A549 (cell line): ENCODE results near the gene MOV10L1. TPM values are rescaled to one million over a fixed set of nuclear protein-coding genes. Genes with fewer than 3 reads are reported as not detected.

Source experiments
- ATOH8 ChIP-seq: fragments of 250-450 bp; sonication (Bioruptor Pico); IDR thresholded peaks from 2 replicates; pipeline ENCODE4 v1.5.0; 2020; ENCODE audit warnings: low read depth, mild to moderate bottlenecking, moderate library complexity
- BCL3 ChIP-seq: fragments of >200 bp; sonication (Bioruptor Twin); formaldehyde crosslinking; IDR thresholded peaks from 3 replicates; pipeline ENCODE4 v1.6.1; 2016
- BHLHE40 ChIP-seq: IDR thresholded peaks from 2 replicates; pipeline ENCODE4 v1.6.1; 2012; ENCODE audit warnings: low read depth, low read length, inconsistent platforms
- CBX2 ChIP-seq: fragments of 200-600 bp; sonication (generic); IDR thresholded peaks from 2 replicates; pipeline ENCODE4 v1.6.1; 2016; ENCODE audit warnings: low read depth, mild to moderate bottlenecking, borderline replicate concordance
- CBX8 ChIP-seq: fragments of 200-600 bp; sonication (generic); IDR thresholded peaks from 2 replicates; pipeline ENCODE4 v1.6.1; 2016
- CHD2 ChIP-seq: fragments of 150-350 bp; IDR thresholded peaks from 2 replicates; pipeline ENCODE4 v1.6.1; 2014; ENCODE audit warnings: low read length; ENCODE audit not compliant: partially characterized antibody
- ESRRA ChIP-seq: fragments of 150-350 bp; IDR thresholded peaks from 2 replicates; pipeline ENCODE4 v1.6.1; 2014; ENCODE audit warnings: mild to moderate bottlenecking, low read length, borderline replicate concordance
- HEYL ChIP-seq: fragments of 250-450 bp; sonication (Bioruptor Pico); IDR thresholded peaks from 2 replicates; pipeline ENCODE4 v1.8.0; 2021; ENCODE audit warnings: mild to moderate bottlenecking, moderate library complexity
- HOXA7 ChIP-seq: fragments of 250-450 bp; sonication (Bioruptor Pico); IDR thresholded peaks from 2 replicates; pipeline ENCODE4 v1.5.0; 2020; ENCODE audit warnings: mild to moderate bottlenecking, moderate library complexity
- JUN ChIP-seq, 2 experiments: fragments of >200 bp; sonication (Bioruptor Twin); formaldehyde crosslinking; IDR thresholded peaks; 2 replicates in 1 of 2; 3 replicates in 1 of 2; pipeline ENCODE4 v1.6.1; 2016 to 2017
- MYC ChIP-seq: IDR thresholded peaks from 2 replicates; pipeline ENCODE4 v1.6.1; 2012; ENCODE audit warnings: mild to moderate bottlenecking, inconsistent platforms, low read length, improper control_type of control experiment, borderline replicate concordance
- PHF8 ChIP-seq: fragments of 200-600 bp; sonication (generic); IDR thresholded peaks from 2 replicates; pipeline ENCODE4 v1.6.1; 2016; ENCODE audit warnings: low read depth, mild to moderate bottlenecking, antibody characterized with exemption, moderate library complexity, borderline replicate concordance
- POLR2AphosphoS2 ChIP-seq: conservative IDR thresholded peaks from 2 replicates; pipeline ENCODE4 v1.6.1; 2012; ENCODE audit warnings: low read length, improper control_type of control experiment, inconsistent platforms
- RARB ChIP-seq: fragments of 250-450 bp; sonication (Bioruptor Pico); IDR thresholded peaks from 2 replicates; pipeline ENCODE4 v1.8.0; 2021; ENCODE audit warnings: mild to moderate bottlenecking, moderate library complexity
- RFX5 ChIP-seq: fragments of 450-650 bp; IDR thresholded peaks from 2 replicates; pipeline ENCODE4 v1.7.1; 2014; ENCODE audit warnings: antibody characterized with exemption, mild to moderate bottlenecking, moderate library complexity
- SMC3 ChIP-seq: fragments of >200 bp; sonication (Bioruptor Twin); formaldehyde crosslinking; IDR thresholded peaks from 3 replicates; pipeline ENCODE4 v1.6.1; 2018; ENCODE audit warnings: inconsistent platforms
- TP53 ChIP-seq: fragments of 250-450 bp; sonication (Bioruptor Pico); IDR thresholded peaks from 2 replicates; pipeline ENCODE4 v1.5.0; 2021; ENCODE audit warnings: mild to moderate bottlenecking, moderate library complexity
- USF2 ChIP-seq: fragments of 450-650 bp; IDR thresholded peaks from 2 replicates; pipeline ENCODE4 v1.6.1; 2014; ENCODE audit warnings: antibody characterized with exemption
- ZC3H11A ChIP-seq: fragments of 450-650 bp; IDR thresholded peaks from 2 replicates; pipeline ENCODE4 v1.6.1; 2014; ENCODE audit warnings: antibody characterized with exemption, mild to moderate bottlenecking
- polyA plus RNA-seq, 4 experiments: library from polyadenylated mRNA; depleted of rRNA in 3 of 4; stranded (reverse); fragments of >200 nt; fragmentation: RNase III in 1 of 4; extraction: RNeasy Plus Mini Kit Qiagen cat#74134 plus additional on column Dnase treatment in 1 of 4; gene quantifications; 2 replicates in 3 of 4; 3 replicates in 1 of 4; pipeline ENCODE4 v1.2.3, GENCODE V29; 2011 to 2017
- TF ChIP-seq, protein P1 (sequence below): fragments of 250-450 bp; sonication (Bioruptor Pico); IDR thresholded peaks from 2 replicates; pipeline ENCODE4 v1.5.0; 2021; ENCODE audit warnings: mild to moderate bottlenecking, moderate library complexity, borderline replicate concordance
- TF ChIP-seq, protein P2 (sequence below): fragments of 150-350 bp; IDR thresholded peaks from 2 replicates; pipeline ENCODE4 v1.6.1; 2014; ENCODE audit warnings: low read depth, mild to moderate bottlenecking, low read length

The MOV10L1 gene
- polyA plus RNA-seq, 2 of the 4 experiments (the other 2 are of a cell fraction) = 0.04 TPM

DNA sequence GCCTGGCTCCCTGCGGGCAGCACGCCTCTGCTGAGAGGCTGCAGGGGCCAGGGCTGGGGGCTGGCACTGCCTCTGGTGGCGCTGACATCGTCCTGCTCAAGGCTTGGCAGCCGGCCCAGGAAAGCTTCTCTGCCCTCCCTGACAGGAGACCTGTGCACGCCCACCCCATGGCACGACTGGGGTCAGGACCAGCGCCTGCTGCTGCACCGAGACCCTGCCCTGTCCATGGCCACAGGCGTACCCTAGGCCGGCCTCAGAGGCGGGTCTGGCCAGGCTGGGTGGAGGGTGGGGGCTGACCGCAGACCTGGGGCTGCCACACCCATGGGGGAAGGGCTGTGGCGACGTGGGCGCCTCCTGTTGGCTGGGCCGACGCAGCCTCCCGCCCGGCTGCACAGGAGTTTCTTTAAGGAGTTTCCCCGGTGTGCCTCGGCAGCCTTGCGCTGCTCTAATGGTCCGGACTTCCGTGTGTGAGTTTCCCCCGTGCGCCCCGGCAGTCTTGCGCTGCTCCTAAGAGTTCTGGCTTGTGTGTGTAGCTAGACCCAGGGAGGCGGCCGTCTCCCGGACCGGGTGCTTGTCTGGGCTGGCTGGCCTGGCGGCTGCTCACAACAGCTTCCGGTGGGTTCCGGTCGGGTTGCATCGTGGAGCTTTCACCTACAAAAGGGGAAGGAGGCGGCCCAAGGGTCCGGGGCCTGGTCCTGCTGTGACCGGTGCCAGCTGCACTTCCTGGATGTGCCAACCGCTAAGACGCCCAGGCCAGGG lies 100.6 kb downstream of the MOV10L1 start (continued):
- TF ChIP-seq, protein P1, sequence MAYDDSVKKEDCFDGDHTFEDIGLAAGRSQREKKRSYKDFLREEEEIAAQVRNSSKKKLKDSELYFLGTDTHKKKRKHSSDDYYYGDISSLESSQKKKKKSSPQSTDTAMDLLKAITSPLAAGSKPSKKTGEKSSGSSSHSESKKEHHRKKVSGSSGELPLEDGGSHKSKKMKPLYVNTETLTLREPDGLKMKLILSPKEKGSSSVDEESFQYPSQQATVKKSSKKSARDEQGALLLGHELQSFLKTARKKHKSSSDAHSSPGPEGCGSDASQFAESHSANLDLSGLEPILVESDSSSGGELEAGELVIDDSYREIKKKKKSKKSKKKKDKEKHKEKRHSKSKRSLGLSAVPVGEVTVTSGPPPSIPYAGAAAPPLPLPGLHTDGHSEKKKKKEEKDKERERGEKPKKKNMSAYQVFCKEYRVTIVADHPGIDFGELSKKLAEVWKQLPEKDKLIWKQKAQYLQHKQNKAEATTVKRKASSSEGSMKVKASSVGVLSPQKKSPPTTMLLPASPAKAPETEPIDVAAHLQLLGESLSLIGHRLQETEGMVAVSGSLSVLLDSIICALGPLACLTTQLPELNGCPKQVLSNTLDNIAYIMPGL (CRISPR knock-in tag) = no peak
- TF ChIP-seq HEYL (CRISPR knock-in tag) = no peak
- TF ChIP-seq ZC3H11A = no peak
- TF ChIP-seq RARB (CRISPR knock-in tag) = no peak
- TF ChIP-seq CBX8 = no peak
- TF ChIP-seq PHF8 = no peak
- no peak for TF ChIP-seq CBX2
- 0 out of 3 replicates have a peak, but pooled peaks have one; percentile 13 for TF ChIP-seq SMC3
- TF ChIP-seq ESRRA = no peak
- no peak for TF ChIP-seq TP53 (CRISPR knock-in tag)
- TF ChIP-seq HOXA7 (CRISPR knock-in tag) = no peak
- no peak for TF ChIP-seq POLR2AphosphoS2
- no peak for TF ChIP-seq BHLHE40
- TF ChIP-seq ATOH8 (CRISPR knock-in tag) = no peak
- TF ChIP-seq MYC = no peak
- TF ChIP-seq RFX5 = no peak
- TF ChIP-seq, protein P2, sequence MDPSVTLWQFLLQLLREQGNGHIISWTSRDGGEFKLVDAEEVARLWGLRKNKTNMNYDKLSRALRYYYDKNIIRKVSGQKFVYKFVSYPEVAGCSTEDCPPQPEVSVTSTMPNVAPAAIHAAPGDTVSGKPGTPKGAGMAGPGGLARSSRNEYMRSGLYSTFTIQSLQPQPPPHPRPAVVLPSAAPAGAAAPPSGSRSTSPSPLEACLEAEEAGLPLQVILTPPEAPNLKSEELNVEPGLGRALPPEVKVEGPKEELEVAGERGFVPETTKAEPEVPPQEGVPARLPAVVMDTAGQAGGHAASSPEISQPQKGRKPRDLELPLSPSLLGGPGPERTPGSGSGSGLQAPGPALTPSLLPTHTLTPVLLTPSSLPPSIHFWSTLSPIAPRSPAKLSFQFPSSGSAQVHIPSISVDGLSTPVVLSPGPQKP = no peak
- no peak for TF ChIP-seq CHD2
- TF ChIP-seq JUN (IDR thresholded peaks at IDR 0.05) = peak in 1 of 2 experiments; percentile 45; a peak in 1 of 5 replicates
- TF ChIP-seq BCL3 = no peak
- no peak for TF ChIP-seq USF2
